CD4-positive, alpha-beta T cell treated with Interleukin-15 for 1 hour (primary cell): ENCODE data around the gene NEK10.

ENCODE experiments used
- DNase-seq: peaks from one replicate; pipeline ENCODE4 v3.0.0-alpha.2; 2020

NEK10 gene

GRCh38 chr3:27165321-27165721 lies 203.9 kb downstream of the NEK10 start:
- DNase-seq, result no peak

GRCh38 chr3:27160779-27161287 lies 208.3 kb downstream of the NEK10 start:
- DNase-seq, result no peak

- DNase-seq, result no peak
Observed at GRCh38 chr3:27160146-27160545, 209.0 kb downstream of the NEK10 start.

GRCh38 chr3:27147215-27147614 lies 222.0 kb downstream of the NEK10 start:
- DNase-seq, result no peak

GRCh38 chr3:27146786-27147185 lies 222.4 kb downstream of the NEK10 start:
- DNase-seq, result no peak

GRCh38 chr3:27145719-27146118 lies 223.5 kb downstream of the NEK10 start:
- DNase-seq, result no peak

- no peak for DNase-seq
Observed at GRCh38 chr3:27141668-27142067, 227.5 kb downstream of the NEK10 start.

- no peak for DNase-seq
Observed at GRCh38 chr3:27138562-27138961, 230.6 kb downstream of the NEK10 start.

- no peak for DNase-seq
Observed at GRCh38 chr3:27138005-27138404, 231.2 kb downstream of the NEK10 start.

GRCh38 chr3:27134171-27134796 lies 234.9 kb downstream of the NEK10 start:
- DNase-seq, result peak; percentile 56

GRCh38 chr3:27133060-27133459 lies 236.1 kb downstream of the NEK10 start:
- DNase-seq, result no peak

GRCh38 chr3:27130796-27131195 lies 238.4 kb downstream of the NEK10 start:
- DNase-seq, result no peak

GRCh38 chr3:27127879-27128278 lies 241.3 kb downstream of the NEK10 start:
- no peak for DNase-seq

- no peak for DNase-seq
Observed at GRCh38 chr3:27127195-27127594, 242.0 kb downstream of the NEK10 start.

GRCh38 chr3:27125821-27126501 lies 243.2 kb downstream of the NEK10 start:
- DNase-seq, result no peak

GRCh38 chr3:27119639-27120038 lies 249.5 kb downstream of the NEK10 start:
- DNase-seq, result no peak

- DNase-seq, result no peak
Observed at GRCh38 chr3:27115352-27115751, 253.8 kb downstream of the NEK10 start.

GRCh38 chr3:27114684-27115083 lies 254.5 kb downstream of the NEK10 start:
- no peak for DNase-seq

- DNase-seq, result no peak
Observed at GRCh38 chr3:27114129-27114528, 255.1 kb downstream of the NEK10 start.

- no peak for DNase-seq
Observed at GRCh38 chr3:27110020-27110419, 259.2 kb downstream of the NEK10 start.

- no peak for DNase-seq
Observed at GRCh38 chr3:27108322-27108721, 260.9 kb downstream of the NEK10 start.

- no peak for DNase-seq
Observed at GRCh38 chr3:27105904-27106303, 263.3 kb downstream of the NEK10 start.

- DNase-seq, result no peak
Observed at GRCh38 chr3:27097182-27097581, 272.0 kb downstream of the NEK10 start.

GRCh38 chr3:27095553-27096222 lies 273.5 kb downstream of the NEK10 start:
- no peak for DNase-seq
